WERI-Rb-1 (cell line): ENCODE data around the gene ATG16L2.

ENCODE experiments used
- DNase-seq: peaks from one replicate; pipeline ENCODE4 v3.0.0-alpha.2; 2020
- H3K27ac ChIP-seq: fragments of 250-450 bp; sonication (Bioruptor Pico); 2 replicates; pipeline ENCODE4 v1.5.1; 2020; ENCODE audit warnings: mild to moderate bottlenecking, moderate library complexity
- H3K27me3 ChIP-seq: fragments of 250-450 bp; sonication (Bioruptor Pico); 2 replicates; pipeline ENCODE4 v1.5.1; 2021; ENCODE audit warnings: mild to moderate bottlenecking, low read depth, moderate library complexity; ENCODE audit not compliant: insufficient read depth, severe bottlenecking
- H3K36me3 ChIP-seq: fragments of 250-450 bp; sonication (Bioruptor Pico); 2 replicates; pipeline ENCODE4 v1.5.1; 2020; ENCODE audit warnings: mild to moderate bottlenecking, moderate library complexity
- H3K4me3 ChIP-seq: 2 replicates; pipeline ENCODE4 v1.5.1; 2011; ENCODE audit warnings: low read depth, mild to moderate bottlenecking, control low read depth, low read length
- H3K9me3 ChIP-seq: fragments of 250-450 bp; sonication (Bioruptor Pico); 2 replicates; pipeline ENCODE4 v1.5.1; 2021; ENCODE audit warnings: mild to moderate bottlenecking, moderate library complexity; ENCODE audit not compliant: severe bottlenecking
- TF ChIP-seq, protein P1 (sequence below): IDR thresholded peaks from 2 replicates; pipeline ENCODE4 v1.5.1; 2011; ENCODE audit warnings: low read depth, mild to moderate bottlenecking, control low read depth, inconsistent platforms, low read length

The ATG16L2 gene

DNA sequence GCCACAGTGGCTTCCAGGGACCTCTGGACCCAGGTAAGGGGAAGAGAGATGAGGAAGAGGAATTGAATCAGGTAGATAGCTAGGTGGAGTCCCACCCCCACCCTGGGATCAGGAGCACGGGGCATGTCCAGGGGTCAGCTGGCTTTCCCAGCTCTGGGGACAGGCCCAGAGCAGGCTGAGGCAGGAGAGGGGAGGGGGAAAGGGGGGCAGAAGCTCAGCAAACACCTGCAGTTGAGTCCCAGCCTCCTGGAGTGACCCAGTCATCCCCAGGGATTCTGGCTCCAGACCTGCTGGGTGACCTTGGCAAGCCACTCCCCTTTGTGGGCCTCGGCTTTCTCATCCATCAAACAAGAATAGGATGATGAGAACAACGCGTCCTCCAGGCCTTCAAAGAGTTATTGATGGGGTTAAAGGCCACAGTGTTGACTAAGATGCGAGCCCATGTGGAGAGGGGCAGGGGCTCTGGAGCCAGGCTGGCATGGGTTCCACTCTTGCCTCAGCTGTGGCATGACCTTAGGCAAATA lies 36.4 kb upstream of the ATG16L2 start:
- Histone ChIP-seq H3K4me3 (no peak overlapping the region), H3K36me3 (peaks cover 5% of the 10 kb centered on the region; the same call in 1 of the 2 replicates), H3K9me3 (no peaks in the 10 kb centered on the region), H3K27ac (no peak overlapping the region), H3K27me3 (no peaks in the 10 kb centered on the region)
- TF ChIP-seq, protein P1, sequence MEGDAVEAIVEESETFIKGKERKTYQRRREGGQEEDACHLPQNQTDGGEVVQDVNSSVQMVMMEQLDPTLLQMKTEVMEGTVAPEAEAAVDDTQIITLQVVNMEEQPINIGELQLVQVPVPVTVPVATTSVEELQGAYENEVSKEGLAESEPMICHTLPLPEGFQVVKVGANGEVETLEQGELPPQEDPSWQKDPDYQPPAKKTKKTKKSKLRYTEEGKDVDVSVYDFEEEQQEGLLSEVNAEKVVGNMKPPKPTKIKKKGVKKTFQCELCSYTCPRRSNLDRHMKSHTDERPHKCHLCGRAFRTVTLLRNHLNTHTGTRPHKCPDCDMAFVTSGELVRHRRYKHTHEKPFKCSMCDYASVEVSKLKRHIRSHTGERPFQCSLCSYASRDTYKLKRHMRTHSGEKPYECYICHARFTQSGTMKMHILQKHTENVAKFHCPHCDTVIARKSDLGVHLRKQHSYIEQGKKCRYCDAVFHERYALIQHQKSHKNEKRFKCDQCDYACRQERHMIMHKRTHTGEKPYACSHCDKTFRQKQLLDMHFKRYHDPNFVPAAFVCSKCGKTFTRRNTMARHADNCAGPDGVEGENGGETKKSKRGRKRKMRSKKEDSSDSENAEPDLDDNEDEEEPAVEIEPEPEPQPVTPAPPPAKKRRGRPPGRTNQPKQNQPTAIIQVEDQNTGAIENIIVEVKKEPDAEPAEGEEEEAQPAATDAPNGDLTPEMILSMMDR: no peak
- no peak for DNase-seq

DNA sequence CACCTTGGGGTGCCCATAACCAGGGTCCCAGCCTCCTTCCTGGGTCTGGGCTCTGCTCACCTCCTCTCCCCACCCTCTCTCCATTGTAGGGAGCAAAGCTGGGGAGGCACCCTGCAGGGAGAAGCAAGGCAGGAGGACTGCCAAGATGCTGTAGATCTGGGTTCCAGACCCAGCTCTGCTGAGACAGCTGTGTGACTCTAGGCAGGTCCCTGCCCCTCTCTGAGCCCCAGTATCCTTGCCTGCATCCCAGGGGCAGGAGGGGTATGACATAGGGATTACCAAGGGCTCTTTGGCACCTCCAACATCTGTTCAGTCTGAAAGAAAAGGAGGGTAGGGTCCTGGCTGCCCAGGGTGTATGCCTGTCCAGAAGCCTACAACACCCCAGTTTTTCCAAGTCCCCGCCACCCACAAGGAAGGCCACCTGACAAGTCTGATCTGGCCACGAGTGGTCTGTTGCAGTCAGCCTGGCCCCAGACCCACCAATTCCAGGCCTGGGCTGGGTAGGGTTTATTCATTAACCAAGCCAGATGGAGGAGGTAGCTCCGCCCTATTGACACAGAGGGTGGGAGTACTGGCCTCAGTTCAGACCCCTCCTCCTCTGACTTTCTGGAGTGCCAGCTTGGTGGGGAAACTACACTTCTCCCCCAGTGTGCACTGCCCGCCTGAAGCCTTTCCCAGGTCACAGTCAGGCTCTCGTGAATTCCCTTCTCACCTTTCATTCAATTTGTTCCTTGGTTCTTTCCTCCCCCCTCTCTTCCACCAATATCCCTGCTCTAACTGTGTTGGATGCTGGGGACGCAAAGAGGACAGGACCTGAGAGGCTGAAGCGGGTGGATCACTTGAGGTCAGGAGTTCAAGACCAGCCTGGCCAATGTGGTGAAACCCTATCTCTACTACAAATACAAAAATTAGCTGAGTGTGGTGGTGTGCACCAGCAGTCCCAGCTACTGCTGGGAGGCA lies 35.4 kb upstream of the ATG16L2 start:
- Histone ChIP-seq H3K4me3 (no peak overlapping the region), H3K27ac (no peak overlapping the region), H3K27me3 (no peaks in the 10 kb centered on the region), H3K9me3 (no peaks in the 10 kb centered on the region), H3K36me3 (peaks cover 5% of the 10 kb centered on the region; the same call in 1 of the 2 replicates)
- no peak for DNase-seq
- TF ChIP-seq, protein P1: no peak

DNA sequence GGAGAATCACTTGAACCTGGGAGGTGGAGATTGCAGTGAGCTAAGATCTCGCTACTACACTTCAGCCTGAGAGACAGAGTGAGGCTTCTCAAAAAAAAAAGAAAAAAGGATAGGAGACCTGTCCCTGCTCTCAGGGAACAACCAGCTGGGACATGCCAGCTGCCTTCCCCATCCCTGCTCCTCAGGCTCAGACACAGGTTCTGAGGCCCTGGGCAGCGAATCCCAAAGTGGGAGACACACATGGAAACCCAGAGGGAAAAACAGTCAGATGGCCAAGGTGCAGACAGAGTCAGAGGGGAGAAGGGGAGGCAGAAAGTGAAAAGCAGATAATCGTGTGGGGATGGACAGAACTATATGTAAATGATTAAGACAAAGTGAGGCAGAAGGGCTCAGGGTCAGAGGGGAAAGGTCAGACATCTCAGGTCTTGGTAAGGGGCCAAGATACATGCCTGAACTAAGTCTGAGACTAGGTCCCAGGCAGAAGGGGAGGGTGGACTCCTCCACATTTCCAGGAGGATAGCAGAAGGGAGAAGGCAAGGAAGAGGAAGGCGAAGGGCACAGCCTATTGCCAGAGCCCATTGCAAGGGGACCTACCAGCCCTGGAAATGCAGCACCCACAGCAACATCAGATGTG lies 34.6 kb upstream of the ATG16L2 start:
- Histone ChIP-seq H3K27ac (no peak overlapping the region), H3K4me3 (no peak overlapping the region), H3K27me3 (no peaks in the 10 kb centered on the region), H3K9me3 (no peaks in the 10 kb centered on the region), H3K36me3 (peaks cover 5% of the 10 kb centered on the region; the same call in 1 of the 2 replicates)
- TF ChIP-seq, protein P1: no peak
- no peak for DNase-seq

DNA sequence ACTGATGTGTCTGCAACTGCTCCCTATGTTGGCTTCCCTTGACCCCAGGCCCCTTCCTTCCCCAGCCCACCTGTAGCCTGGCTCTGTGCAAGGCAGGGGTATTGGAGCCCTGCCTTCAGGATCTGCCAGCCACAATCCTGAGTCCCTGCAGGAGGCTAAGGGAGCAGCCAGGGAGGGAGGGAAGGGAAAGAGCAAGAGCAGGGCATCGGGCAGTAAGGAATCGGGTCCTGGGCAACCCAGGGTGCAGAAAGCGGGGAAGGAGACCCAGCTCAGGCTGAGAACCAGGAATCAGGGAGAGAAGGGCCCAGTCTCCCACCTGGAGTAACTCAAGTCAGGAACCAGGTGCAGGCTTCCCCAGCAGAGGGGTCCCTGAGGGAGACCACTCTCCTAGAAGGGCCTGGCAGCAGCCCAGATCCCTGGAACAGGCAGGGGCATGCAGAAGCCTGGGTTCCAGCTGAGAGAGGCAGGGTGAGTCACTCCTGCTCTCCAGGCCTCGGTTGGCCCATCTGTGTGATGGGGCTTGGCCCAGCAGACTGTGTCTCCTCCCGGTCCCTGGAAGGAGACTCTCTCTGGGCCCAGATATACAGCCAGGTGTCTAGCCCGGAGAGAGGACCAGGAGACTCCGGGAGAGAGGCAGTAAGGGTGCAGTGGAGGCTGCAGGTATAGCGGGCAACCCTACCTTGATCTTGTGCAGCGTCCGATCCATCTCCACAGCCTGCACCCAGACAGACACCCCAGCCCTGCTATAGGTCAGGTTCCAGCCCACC lies 33.7 kb upstream of the ATG16L2 start:
- Histone ChIP-seq H3K27ac (no peak overlapping the region), H3K36me3 (peaks cover 5% of the 10 kb centered on the region; the same call in 1 of the 2 replicates), H3K9me3 (no peaks in the 10 kb centered on the region), H3K27me3 (no peaks in the 10 kb centered on the region), H3K4me3 (peak overlapping the region; percentile 45)
- TF ChIP-seq, protein P1: no peak
- no peak for DNase-seq

DNA sequence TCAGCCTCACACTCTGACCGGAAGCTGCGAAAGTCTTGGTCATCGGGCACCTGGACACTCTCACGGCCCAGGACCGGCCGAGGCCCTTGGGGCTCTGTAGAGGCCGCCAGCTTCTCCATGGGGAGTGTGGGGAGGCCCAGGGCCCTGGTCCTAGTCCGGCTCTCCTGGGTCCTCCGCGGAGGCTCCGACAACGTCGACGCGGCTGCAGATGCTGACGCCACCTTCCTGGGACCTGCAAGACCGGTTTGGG lies 33.2 kb upstream of the ATG16L2 start:
- Histone ChIP-seq H3K27me3 (no peaks in the 10 kb centered on the region), H3K9me3 (no peaks in the 10 kb centered on the region), H3K4me3 (peak overlapping the region; percentile 45), H3K27ac (no peak overlapping the region), H3K36me3 (peaks cover 4% of the 10 kb centered on the region; the same call in 1 of the 2 replicates)
- TF ChIP-seq, protein P1: no peak
- no peak for DNase-seq
